Measurements from ENCODE around the gene FILIP1L.

FILIP1L gene

DNA sequence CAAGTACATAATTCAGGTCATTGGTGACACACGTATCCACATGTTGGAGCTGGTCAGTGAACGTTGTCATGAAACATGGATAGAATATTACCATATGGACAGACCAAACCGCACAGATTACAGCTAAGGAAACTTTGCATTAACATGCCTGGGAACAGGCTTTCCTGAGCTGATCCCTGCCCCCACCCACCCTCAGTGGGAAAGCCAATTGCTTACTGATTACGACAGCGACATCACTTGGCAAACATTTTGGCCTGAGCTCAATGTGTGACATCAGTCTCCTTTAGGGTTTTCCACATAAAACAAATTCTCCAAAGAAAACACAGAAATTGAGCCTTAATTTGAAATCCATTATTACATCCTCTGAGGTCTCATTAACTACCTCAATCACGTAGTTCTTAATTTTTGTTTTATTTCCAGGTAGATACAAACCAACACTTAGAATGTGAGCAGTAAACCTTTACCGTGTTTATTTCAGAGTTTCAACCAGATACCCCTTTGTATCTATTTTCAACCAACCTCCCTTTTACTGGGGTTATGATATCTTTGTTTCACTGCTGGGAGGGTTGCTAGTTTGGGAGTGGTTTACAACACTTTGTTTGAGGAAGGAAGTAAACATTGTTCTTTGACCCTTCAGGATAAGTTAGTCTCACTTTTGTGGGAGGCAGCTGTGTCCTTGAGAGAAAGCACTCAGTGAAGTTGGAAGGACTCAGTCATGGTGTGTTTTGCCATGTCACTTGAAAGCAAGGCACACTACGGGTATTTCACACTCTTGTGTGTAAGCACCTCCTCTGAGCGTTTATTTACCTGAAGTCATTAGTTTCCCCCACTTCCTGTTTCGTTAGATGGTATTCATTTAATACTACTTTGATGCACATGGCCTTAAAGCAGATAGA is 193.6 kb downstream of the FILIP1L start:
- DNase-seq, result peak; percentile 36
- TF ChIP-seq, protein P1, sequence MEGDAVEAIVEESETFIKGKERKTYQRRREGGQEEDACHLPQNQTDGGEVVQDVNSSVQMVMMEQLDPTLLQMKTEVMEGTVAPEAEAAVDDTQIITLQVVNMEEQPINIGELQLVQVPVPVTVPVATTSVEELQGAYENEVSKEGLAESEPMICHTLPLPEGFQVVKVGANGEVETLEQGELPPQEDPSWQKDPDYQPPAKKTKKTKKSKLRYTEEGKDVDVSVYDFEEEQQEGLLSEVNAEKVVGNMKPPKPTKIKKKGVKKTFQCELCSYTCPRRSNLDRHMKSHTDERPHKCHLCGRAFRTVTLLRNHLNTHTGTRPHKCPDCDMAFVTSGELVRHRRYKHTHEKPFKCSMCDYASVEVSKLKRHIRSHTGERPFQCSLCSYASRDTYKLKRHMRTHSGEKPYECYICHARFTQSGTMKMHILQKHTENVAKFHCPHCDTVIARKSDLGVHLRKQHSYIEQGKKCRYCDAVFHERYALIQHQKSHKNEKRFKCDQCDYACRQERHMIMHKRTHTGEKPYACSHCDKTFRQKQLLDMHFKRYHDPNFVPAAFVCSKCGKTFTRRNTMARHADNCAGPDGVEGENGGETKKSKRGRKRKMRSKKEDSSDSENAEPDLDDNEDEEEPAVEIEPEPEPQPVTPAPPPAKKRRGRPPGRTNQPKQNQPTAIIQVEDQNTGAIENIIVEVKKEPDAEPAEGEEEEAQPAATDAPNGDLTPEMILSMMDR (IDR thresholded peaks at IDR 0.05; ENCODE audit: low read depth, low read length), result no peak
- no peaks in the 10 kb centered on the region for H3K27me3 ChIP-seq
- H3K9me3 ChIP-seq, result no peaks in the 10 kb centered on the region; the same call in 1 of the 2 replicates
- no peaks in the 10 kb centered on the region for H3K36me3 ChIP-seq
- H3K4me1 ChIP-seq, result peaks cover 19% of the 10 kb centered on the region
- H3K4me3 ChIP-seq (ENCODE audit: low read depth, low read length), result no peak overlapping the region

DNA sequence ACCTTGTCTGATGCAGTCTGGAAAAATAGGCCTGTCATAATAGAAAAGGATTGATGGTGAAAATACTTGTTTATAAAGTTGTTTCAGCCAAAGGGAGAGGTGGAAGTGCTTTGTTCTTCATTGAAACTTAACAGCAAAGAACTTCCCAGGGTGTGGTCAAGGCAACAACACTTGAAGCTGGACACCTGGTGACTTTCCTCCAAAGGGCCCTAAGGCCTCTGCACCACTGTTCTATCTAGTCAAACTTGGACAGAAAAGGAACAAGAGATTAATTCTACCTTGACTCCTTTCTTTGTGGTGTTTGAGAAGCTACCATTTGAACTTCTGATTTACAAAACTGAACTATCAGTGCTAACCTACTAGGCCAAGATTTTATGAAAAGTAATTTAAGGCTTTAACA is 194.6 kb downstream of the FILIP1L start:
- Histone ChIP-seq H3K36me3 (no peaks in the 10 kb centered on the region), H3K9me3 (no peaks in the 10 kb centered on the region; the same call in 1 of the 2 replicates), H3K27me3 (no peaks in the 10 kb centered on the region), H3K4me3 (ENCODE audit: low read depth, low read length) (no peak overlapping the region), H3K4me1 (peaks cover 10% of the 10 kb centered on the region)
- TF ChIP-seq, protein P1 (IDR thresholded peaks at IDR 0.05; ENCODE audit: low read depth, low read length), result no peak
- no peak for DNase-seq

DNA sequence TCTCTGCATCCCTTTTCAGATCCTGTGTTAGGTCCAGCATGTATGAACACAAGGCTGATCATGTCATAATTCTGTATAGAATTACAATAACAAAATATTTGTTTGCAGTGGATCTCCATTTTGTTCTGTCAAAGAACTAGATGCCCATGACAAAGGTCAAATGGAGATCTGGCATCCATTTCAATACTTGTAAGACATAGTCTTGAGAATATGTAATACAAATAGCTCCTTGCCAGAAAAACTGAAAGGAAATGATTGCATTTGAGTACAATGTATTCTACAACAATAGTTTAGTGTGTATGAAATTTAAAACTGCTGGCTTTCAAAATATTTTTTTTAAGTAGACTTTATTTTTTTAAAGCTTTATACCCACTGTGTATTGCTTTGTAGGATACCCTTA is 195.6 kb downstream of the FILIP1L start:
- TF ChIP-seq, protein P1 (IDR thresholded peaks at IDR 0.05; ENCODE audit: low read depth, low read length), result no peak
- H3K4me1 ChIP-seq, result peaks cover 10% of the 10 kb centered on the region

DNA sequence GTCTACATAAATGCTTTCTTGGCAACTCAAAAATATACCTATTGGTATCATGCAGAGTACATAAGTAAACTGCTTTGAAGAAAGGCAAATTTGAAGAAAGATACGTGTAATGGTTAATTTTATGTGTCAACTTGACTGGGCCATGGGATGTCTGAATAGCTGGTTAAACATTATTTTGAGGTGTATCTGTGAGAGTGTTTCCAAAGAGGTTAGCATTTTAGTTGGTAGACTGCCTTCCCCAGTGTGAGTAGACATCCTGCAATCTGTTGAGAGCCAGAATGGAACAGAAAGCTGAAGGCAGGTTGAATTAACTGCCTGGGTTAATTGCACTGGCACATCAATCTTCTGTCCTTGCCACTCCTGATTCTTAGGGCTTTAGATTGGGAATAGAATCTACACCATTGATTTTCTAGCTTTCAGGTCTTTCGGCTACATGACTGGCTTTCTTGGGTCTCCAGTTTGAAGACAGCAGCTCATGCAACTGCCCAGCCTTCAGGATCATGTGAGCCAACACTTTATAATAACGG is 198.3 kb downstream of the FILIP1L start:
- peaks cover 10% of the 10 kb centered on the region for H3K4me1 ChIP-seq
- no peaks in the 10 kb centered on the region for H3K36me3 ChIP-seq
- DNase-seq, result no peak
- H3K4me3 ChIP-seq (ENCODE audit: low read depth, low read length), result no peak overlapping the region
- no peaks in the 10 kb centered on the region; the same call in 1 of the 2 replicates for H3K9me3 ChIP-seq
- H3K27me3 ChIP-seq, result no peaks in the 10 kb centered on the region
- TF ChIP-seq, protein P1 (IDR thresholded peaks at IDR 0.05; ENCODE audit: low read depth, low read length), result no peak

More for the DNA sequence above, 195.6 kb downstream of the FILIP1L start:
- H3K9me3 ChIP-seq, result no peaks in the 10 kb centered on the region; the same call in 1 of the 2 replicates
- no peak for DNase-seq
- H3K36me3 ChIP-seq, result no peaks in the 10 kb centered on the region
- no peaks in the 10 kb centered on the region for H3K27me3 ChIP-seq
- no peak overlapping the region for H3K4me3 ChIP-seq (ENCODE audit: low read depth, low read length)

DNA sequence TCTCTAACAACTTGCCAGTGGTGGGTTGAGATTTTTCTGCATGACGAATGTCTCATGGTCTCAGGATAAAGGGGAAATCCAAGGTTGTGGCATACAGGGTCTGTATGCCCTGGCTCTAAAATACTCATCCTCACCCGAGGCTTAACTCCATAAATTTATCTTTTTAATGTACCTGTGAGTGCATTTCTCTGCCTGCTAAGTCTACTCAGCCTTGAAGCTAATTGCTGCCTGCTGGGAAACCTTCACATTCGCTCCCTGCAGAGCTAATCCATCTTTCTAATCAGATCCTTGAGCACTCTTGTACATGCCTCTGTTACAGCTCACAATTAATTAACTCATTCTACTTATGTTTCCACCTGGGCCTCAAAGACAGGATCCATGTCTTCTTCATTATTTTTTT is 202.9 kb downstream of the FILIP1L start:
- H3K9me3 ChIP-seq, result no peaks in the 10 kb centered on the region; the same call in 1 of the 2 replicates
- TF ChIP-seq, protein P1 (IDR thresholded peaks at IDR 0.05; ENCODE audit: low read depth, low read length), result no peak
- no peaks in the 10 kb centered on the region for H3K27me3 ChIP-seq
- no peaks in the 10 kb centered on the region for H3K36me3 ChIP-seq
- DNase-seq, result peak; percentile 25
- H3K4me1 ChIP-seq, result peaks cover 4% of the 10 kb centered on the region
- H3K4me3 ChIP-seq (ENCODE audit: low read depth, low read length), result no peak overlapping the region

All from BE2C (cell line).